ENCODE data around the gene CCDC97. TPM values are rescaled to one million over a fixed set of nuclear protein-coding genes. Genes with fewer than 3 reads are reported as not detected.

CCDC97 gene
- total and polyA plus RNA-seq, 2 of the 8 experiments (the other 6 are each of a cell fraction or from before 2014, with no cell fraction given) = 19.8 to 27.1 TPM

DNA sequence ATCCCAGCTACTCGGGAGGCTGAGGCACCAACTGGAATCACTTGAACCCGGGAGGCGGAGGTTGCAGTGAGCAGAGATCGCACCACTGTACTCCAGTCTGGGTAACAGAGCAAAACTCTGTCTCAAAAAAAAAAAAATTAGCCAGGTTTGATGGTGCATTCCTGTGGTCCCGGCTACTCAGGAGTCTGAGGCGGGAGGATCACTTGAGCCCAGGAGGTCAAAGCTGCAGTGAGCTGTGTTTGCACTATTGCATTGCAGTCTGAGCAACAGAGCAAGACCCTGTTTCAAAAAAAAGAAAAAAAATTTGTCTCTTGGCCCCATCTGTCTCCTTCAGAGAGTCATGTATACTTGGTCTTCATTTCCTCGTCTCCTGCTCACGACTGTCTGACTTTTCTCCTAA, 1.6 kb downstream of the CCDC97 start (continued):
- TF ChIP-seq, protein P1, sequence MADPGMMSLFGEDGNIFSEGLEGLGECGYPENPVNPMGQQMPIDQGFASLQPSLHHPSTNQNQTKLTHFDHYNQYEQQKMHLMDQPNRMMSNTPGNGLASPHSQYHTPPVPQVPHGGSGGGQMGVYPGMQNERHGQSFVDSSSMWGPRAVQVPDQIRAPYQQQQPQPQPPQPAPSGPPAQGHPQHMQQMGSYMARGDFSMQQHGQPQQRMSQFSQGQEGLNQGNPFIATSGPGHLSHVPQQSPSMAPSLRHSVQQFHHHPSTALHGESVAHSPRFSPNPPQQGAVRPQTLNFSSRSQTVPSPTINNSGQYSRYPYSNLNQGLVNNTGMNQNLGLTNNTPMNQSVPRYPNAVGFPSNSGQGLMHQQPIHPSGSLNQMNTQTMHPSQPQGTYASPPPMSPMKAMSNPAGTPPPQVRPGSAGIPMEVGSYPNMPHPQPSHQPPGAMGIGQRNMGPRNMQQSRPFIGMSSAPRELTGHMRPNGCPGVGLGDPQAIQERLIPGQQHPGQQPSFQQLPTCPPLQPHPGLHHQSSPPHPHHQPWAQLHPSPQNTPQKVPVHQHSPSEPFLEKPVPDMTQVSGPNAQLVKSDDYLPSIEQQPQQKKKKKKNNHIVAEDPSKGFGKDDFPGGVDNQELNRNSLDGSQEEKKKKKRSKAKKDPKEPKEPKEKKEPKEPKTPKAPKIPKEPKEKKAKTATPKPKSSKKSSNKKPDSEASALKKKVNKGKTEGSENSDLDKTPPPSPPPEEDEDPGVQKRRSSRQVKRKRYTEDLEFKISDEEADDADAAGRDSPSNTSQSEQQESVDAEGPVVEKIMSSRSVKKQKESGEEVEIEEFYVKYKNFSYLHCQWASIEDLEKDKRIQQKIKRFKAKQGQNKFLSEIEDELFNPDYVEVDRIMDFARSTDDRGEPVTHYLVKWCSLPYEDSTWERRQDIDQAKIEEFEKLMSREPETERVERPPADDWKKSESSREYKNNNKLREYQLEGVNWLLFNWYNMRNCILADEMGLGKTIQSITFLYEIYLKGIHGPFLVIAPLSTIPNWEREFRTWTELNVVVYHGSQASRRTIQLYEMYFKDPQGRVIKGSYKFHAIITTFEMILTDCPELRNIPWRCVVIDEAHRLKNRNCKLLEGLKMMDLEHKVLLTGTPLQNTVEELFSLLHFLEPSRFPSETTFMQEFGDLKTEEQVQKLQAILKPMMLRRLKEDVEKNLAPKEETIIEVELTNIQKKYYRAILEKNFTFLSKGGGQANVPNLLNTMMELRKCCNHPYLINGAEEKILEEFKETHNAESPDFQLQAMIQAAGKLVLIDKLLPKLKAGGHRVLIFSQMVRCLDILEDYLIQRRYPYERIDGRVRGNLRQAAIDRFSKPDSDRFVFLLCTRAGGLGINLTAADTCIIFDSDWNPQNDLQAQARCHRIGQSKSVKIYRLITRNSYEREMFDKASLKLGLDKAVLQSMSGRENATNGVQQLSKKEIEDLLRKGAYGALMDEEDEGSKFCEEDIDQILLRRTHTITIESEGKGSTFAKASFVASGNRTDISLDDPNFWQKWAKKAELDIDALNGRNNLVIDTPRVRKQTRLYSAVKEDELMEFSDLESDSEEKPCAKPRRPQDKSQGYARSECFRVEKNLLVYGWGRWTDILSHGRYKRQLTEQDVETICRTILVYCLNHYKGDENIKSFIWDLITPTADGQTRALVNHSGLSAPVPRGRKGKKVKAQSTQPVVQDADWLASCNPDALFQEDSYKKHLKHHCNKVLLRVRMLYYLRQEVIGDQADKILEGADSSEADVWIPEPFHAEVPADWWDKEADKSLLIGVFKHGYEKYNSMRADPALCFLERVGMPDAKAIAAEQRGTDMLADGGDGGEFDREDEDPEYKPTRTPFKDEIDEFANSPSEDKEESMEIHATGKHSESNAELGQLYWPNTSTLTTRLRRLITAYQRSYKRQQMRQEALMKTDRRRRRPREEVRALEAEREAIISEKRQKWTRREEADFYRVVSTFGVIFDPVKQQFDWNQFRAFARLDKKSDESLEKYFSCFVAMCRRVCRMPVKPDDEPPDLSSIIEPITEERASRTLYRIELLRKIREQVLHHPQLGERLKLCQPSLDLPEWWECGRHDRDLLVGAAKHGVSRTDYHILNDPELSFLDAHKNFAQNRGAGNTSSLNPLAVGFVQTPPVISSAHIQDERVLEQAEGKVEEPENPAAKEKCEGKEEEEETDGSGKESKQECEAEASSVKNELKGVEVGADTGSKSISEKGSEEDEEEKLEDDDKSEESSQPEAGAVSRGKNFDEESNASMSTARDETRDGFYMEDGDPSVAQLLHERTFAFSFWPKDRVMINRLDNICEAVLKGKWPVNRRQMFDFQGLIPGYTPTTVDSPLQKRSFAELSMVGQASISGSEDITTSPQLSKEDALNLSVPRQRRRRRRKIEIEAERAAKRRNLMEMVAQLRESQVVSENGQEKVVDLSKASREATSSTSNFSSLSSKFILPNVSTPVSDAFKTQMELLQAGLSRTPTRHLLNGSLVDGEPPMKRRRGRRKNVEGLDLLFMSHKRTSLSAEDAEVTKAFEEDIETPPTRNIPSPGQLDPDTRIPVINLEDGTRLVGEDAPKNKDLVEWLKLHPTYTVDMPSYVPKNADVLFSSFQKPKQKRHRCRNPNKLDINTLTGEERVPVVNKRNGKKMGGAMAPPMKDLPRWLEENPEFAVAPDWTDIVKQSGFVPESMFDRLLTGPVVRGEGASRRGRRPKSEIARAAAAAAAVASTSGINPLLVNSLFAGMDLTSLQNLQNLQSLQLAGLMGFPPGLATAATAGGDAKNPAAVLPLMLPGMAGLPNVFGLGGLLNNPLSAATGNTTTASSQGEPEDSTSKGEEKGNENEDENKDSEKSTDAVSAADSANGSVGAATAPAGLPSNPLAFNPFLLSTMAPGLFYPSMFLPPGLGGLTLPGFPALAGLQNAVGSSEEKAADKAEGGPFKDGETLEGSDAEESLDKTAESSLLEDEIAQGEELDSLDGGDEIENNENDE (IDR thresholded peaks at IDR 0.05; ENCODE audit: insufficient replicate concordance, low read length) = no peak
- TF ChIP-seq CREB1 (IDR thresholded peaks at IDR 0.05) = no peak
- TF ChIP-seq SAP30 (IDR thresholded peaks at IDR 0.05; ENCODE audit: insufficient read depth, insufficient replicate concordance, low read length) = no peak

Data from H1 (cell line).